Fibroblast of pulmonary artery (primary cell): ENCODE data around the gene SUCNR1.

ENCODE experiments used
- DNase-seq: peaks from one replicate; pipeline ENCODE4 v3.0.0-alpha.2; 2010; ENCODE audit warnings: low read depth
- H3K4me3 ChIP-seq: replicated peaks from 2 replicates; pipeline ENCODE4 v1.5.1; 2011; ENCODE audit warnings: low read depth, mild to moderate bottlenecking, control low read depth, low read length, moderate library complexity
- TF ChIP-seq, protein P1 (sequence below): IDR thresholded peaks from 2 replicates; pipeline ENCODE4 v1.5.1; 2011; ENCODE audit warnings: mild to moderate bottlenecking, control low read depth, low read length, inconsistent platforms; ENCODE audit errors: missing control alignments

The SUCNR1 gene

DNA sequence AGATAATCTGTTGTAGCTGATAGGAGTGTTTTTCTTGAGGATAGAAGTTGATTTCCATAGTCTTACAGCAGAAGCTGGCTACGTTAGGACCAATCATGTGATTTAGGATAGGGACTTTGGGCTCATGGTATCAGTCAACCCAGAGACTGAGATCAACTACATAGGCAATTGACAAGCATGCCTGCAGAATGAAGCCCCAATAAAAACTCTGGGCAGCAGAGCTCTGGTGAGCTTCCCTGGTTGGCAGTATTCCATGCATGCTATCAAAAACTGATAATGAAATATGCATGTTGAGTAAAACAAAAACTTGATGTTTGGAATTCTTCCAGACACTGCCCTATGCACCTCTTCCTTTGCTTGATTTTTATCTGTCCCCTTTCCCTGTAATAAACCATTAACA lies 38.0 kb downstream of the SUCNR1 start:
- H3K4me3 ChIP-seq = no peak overlapping the region
- DNase-seq = no peak
- TF ChIP-seq, protein P1, sequence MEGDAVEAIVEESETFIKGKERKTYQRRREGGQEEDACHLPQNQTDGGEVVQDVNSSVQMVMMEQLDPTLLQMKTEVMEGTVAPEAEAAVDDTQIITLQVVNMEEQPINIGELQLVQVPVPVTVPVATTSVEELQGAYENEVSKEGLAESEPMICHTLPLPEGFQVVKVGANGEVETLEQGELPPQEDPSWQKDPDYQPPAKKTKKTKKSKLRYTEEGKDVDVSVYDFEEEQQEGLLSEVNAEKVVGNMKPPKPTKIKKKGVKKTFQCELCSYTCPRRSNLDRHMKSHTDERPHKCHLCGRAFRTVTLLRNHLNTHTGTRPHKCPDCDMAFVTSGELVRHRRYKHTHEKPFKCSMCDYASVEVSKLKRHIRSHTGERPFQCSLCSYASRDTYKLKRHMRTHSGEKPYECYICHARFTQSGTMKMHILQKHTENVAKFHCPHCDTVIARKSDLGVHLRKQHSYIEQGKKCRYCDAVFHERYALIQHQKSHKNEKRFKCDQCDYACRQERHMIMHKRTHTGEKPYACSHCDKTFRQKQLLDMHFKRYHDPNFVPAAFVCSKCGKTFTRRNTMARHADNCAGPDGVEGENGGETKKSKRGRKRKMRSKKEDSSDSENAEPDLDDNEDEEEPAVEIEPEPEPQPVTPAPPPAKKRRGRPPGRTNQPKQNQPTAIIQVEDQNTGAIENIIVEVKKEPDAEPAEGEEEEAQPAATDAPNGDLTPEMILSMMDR = no peak

DNA sequence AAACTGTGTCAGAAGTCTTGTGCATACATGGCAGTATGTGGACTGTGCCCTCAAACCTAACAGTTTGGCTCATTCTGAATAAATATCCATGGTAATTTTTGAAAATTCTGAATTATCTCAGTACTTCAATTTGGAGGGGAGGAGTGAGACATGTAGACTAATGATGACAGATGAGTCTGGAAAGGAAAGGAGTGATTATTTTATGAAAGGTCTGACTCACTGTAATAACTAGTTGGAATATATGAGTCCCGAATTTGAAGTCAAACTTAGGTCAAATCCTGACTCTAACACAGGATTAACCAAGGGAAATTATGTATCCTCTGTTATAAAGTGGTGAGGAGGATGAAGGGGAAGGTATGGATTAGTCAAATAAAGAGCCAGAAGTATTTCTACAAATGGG lies 38.6 kb downstream of the SUCNR1 start:
- TF ChIP-seq, protein P1 = no peak
- no peak for DNase-seq
- H3K4me3 ChIP-seq = no peak overlapping the region

DNA sequence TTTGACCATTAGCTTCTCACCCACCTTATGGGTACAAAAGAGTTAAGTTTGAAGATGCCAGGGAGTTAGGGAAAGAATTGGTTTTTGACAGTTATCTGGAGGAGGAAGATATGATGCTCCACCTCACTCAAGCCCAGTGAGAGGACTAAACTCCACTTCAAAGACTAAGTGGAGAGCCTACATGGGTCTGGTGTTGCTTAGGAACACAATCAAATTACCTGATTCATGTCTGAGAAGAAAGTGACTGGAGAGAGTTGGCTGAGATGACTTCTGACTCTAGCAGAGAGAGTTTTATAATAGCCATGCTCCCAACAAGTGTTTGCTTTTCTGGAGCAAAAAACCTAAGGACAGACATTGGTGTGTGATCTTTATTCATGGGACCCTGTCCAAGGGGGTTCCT lies 43.3 kb downstream of the SUCNR1 start:
- DNase-seq = no peak
- TF ChIP-seq, protein P1 = no peak

DNA sequence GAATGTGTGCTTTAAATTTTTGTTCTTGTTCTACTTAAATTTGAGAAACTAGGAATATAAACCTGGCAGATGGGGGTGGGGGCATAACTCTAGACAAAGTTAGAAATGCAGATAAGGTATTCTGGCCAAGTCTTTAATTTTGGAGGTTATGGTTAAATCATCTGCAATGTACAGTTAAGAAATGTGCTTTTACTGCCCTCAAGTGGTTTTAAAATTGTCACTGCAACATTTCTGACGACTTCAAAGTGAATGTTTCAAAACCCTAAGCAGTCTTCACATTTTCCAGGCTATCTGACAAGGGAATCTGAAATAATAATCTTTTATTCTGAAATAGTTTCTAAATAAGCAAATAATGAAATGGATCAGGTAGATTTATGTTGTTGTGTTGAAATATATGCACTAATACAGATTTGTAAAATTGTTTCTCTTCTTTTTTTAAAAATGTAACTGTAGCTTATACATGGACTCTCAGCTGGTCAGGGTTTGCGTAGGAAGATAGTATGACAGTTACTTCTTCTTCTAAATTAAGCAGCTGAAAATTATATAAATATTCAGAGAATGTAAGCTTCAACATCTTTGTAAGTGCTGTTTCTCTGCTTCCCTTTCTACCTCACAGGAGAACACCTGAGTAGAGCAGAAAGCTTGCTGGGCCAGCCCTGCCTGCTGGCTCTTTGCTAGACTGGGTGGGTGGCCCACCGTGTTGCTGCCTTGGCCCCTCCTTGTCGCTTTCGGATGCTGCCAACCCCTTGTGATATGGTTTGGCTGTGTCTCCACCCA lies 45.0 kb downstream of the SUCNR1 start:
- TF ChIP-seq, protein P1 = peak; percentile 61
- H3K4me3 ChIP-seq = no peak overlapping the region
- peak; percentile 86 for DNase-seq

More for the DNA sequence above, 43.3 kb downstream of the SUCNR1 start:
- no peak overlapping the region for H3K4me3 ChIP-seq

DNA sequence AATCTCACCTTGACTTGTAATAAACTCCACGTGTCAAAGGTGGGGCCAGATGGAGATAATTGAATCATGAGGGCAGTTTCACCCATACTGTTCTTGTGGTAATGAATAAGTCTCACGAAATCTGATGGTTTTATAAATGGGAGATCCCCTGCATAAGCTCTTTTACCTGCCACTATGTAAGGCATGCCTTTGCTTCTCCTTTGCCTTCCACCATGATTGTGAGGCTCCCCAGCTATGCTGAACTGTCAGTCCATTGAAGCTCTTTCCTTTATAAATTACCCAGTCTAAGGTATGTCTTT lies 45.5 kb downstream of the SUCNR1 start:
- no peak overlapping the region for H3K4me3 ChIP-seq
- no peak for DNase-seq
- TF ChIP-seq, protein P1 = no peak

DNA sequence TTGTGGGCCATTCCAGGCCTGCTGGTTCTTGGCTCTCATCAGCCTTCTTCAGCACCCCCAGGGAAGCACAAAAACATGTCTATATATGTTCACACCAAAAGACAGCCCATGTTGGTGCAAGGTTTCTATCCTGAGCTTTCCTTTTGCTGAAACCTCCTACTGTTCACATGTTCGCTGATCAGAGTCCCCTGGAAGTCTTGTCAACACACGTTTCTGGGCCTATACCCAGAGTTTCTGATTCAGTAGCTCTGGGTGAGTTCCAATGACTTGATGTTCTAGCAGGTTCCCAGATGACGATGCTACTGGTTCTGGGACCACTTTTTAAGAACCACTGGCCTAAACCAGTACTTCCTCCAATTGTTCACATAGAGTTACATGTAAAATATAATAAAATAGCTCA lies 46.0 kb downstream of the SUCNR1 start:
- no peak overlapping the region for H3K4me3 ChIP-seq
- no peak for DNase-seq
- TF ChIP-seq, protein P1 = no peak

DNA sequence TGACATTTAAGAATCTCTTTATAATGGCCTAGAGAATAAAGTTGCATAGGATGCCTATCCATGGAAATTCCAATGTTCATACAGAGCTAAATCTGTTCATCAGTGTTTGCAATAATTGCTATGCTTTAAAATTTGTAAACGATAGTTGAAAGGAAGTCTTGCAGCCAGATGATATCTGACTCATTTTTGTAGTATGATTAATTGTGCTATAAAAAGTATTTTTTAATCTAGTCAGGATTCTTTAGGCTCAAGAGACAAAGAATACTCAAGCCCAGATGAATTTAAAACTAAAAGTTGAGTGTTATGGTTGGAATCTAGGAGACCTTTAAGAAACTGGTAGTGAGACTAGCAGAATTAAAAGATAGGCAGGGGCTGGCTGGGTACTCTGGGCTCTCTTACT lies 50.5 kb downstream of the SUCNR1 start:
- DNase-seq = no peak
- H3K4me3 ChIP-seq = no peak overlapping the region
- TF ChIP-seq, protein P1 = no peak
